Testis (tissue), 2 donors: ENCODE measurements around the gene MAN2A2.

Experiments
- POLR2A ChIP-seq: fragments of 450-650 bp; IDR thresholded peaks from one replicate; pipeline ENCODE4 v1.6.1; 2017; ENCODE audit warnings: antibody characterized with exemption, mild to moderate bottlenecking, moderate library complexity
- TF ChIP-seq, protein P1 (sequence below), 3 experiments: fragments of 450-650 bp in 2 of 3; fragments of 200-600 bp in 1 of 3; sonication (generic) in 1 of 3; IDR thresholded peaks; one replicate each; pipeline ENCODE4 v1.5.1; 2016 to 2019; ENCODE audit warnings: antibody characterized with exemption in 3 of 3, mild to moderate bottlenecking in 2 of 3, moderate library complexity in 1 of 3

DNA sequence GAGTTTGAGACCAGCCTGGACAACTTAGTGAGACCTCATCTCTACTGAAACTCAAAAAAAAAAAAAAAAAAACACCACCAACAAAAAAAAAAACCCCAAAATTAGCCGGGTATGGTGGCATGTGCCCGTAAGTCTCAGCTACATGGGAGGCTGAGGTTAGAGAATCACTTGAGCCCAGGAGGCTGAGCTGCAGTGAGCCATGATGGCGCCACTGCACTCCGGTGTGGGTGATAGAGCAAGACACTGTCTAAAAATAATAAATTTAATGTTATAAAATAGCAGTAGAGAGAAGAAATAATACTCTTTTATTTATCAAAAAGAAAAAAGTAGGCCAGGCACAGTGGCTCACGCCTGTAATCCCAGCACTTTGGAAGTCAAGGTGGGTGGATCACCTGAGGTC is 69.0 kb downstream of the MAN2A2 start:
- TF ChIP-seq, protein P1, sequence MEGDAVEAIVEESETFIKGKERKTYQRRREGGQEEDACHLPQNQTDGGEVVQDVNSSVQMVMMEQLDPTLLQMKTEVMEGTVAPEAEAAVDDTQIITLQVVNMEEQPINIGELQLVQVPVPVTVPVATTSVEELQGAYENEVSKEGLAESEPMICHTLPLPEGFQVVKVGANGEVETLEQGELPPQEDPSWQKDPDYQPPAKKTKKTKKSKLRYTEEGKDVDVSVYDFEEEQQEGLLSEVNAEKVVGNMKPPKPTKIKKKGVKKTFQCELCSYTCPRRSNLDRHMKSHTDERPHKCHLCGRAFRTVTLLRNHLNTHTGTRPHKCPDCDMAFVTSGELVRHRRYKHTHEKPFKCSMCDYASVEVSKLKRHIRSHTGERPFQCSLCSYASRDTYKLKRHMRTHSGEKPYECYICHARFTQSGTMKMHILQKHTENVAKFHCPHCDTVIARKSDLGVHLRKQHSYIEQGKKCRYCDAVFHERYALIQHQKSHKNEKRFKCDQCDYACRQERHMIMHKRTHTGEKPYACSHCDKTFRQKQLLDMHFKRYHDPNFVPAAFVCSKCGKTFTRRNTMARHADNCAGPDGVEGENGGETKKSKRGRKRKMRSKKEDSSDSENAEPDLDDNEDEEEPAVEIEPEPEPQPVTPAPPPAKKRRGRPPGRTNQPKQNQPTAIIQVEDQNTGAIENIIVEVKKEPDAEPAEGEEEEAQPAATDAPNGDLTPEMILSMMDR (IDR thresholded peaks at IDR 0.05): no peak
- TF ChIP-seq POLR2A: no peak
